NOMO-1 treated with dmso at 0.1 percent for 144 hours (cell line): ENCODE data around the gene FAM107B.

Experiments used
- DNase-seq: peaks from one replicate; lab custom pipeline; 2025; ENCODE audit not compliant: unreplicated experiment; lab: John Stamatoyannopoulos, UW

FAM107B gene

DNA sequence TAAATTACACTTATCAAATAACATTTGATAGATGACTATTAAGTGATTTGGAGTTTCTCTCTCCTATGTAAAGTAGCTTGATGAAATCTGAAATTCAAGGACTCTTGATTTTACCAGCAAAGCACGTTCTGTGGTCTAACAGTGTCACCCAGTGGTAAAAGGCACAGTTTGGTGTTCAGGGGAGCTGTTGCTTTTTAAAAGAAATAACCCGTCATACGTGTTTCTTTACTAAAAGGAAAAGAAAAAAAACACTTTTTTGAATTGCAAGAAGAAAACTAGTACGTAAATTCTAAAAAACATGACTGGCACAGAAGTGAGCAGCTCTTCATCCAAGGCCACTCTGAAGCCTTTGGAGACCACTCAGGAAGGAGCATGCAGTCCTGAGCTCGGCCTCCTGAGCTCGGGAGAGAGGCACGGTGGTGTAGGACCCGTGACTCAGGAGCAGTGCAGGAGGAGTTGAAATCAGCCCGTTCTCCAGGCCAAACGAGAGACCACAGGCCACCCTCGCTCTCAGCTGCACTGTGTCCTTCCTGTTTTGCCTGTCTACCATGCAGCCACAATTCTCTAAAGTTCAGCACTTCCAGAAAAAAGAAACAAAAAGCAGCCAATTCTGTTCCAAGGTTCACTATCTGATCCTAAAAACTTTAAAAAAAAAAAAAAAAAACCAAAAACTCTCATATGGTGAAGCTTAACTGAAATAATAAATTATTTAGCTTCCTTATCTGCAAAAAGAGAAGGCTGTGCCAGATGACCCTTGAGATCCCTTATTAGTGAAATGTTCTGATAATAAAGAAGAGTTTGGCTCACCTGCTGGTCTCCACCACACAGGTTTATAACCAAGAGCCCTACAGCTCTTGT lies 231.4 kb downstream of the FAM107B start:
- no peak for DNase-seq

GRCh38 chr10:14541379-14541778 lies 233.3 kb downstream of the FAM107B start:
- no peak for DNase-seq

DNA sequence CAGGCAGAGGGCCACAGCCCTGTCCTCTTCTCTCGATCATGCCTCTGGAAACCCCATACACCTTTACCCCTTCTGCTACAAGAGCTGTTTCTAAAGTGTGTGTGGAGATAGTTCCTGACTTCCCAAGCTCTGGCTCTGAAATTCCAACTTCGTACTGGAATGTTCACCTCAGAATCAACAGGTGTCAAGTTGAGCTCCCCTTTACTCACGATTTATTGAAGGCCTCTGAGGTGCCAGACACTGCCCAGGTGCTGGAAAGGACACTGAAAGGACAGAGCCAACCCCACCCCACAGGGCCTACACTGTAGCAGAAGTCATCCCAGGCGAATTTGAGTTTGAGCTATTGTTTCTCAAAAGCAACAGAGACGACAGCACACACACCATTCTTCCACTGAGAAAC lies 234.1 kb downstream of the FAM107B start:
- DNase-seq: no peak

DNA sequence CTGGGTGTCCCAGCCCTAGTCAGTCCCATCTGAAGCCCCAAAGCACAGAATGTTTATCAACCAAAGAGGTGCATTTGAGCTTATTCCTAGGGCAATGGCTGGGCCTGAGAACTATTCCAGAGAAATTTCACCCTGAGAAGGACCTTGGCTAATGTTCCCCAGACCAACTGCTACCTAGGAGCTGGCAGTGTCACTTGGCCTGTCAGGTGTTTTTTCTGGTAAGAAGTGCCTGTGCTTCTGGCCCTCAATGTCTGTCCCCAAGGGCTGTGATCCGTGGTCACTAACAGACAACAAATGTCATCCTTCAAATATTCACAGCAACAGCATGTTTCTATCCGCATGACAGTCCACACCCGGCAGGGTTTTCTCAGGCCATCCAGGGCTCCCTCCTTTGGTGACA lies 234.6 kb downstream of the FAM107B start:
- DNase-seq: no peak

GRCh38 chr10:14539176-14539575 lies 235.5 kb downstream of the FAM107B start:
- no peak for DNase-seq

DNA sequence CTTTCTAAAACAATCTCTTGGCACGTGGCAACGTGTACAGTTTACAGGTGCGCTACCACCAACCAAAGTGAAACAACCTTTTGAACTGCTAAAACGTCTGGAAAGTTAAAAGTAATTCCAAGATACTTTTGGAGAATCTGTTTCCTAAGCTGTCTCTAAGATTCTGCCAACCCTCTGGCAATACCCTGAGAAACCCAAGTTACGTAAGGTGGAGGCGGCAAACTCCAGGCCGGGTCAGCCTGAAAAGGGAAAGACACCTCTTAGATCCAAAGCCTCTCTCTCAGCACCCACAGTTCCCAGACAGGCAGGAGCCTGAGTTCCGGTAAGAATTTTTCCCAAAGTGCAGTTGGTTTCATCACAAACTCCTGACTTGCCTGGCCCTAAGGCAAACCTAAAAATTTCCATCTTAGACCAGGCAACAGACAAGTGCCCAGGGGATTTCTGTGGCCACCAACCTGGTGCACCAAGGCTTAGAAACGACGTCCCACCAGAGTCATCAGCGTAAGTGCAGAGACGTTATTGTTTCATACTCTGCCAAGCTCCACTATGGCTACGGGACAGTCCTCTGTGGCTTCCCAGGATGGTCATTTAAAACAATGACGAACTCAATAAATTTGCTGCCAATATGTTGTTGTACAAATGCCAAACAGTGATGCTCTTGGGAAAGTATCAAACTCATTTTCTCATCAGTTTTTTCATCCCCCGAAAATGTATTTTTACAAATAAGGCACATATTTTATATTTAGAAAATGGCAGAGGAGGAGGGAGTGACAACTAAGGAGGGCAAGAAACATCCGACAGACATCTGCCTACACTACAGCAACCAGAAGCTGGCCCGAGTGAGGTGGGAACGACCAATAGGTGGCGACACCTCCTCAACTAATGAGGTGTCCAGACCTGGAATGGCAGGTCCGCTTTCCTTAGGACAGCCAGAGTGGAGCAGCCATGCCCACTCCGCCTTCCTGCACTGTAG lies 238.2 kb downstream of the FAM107B start:
- no peak for DNase-seq

- DNase-seq: no peak
These were observed 239.1 kb downstream of the FAM107B start for GRCh38 chr10:14535457-14536130.

- DNase-seq: no peak
These were observed 240.5 kb downstream of the FAM107B start for GRCh38 chr10:14534152-14534551.

DNA sequence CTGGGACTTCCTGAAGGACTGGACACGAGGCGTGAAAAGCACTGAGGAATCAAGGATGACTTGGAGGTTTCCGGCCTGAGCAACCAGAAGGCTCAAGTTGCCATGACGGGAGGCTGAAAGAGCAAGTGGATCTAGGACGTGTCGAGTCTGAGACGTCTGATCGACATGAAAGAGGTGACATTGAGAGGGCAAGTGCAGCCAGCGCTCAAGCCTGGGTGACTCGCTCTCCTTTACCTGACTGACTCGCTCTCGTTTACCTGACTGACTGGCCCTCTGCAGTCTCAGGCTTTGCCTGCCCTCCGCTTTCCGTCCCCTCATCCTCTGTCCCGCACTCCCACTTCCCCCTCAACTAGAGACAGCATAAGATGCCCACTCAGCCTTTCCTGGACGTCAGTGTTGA lies 241.4 kb downstream of the FAM107B start:
- no peak for DNase-seq

- no peak for DNase-seq
These were observed 242.0 kb downstream of the FAM107B start for GRCh38 chr10:14532473-14533251.

DNA sequence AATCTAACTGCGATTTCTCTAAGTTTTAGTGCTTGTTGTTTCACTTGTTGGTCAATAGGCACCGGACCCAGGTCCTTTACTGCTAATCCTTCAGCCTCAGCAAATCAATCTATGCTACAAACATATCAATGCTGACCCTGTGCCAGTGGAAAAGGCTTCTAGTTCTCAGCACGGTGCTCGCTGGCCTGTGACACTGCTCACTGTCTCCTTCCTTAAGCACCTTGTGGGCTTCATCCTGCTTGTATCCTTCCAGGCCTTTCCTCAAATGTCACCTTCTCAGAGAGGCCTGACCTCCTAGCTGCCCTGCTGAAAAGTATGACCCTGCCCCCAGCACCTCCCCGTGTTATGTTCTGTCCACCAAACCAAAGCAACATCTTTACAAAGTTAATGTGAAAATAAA lies 242.7 kb downstream of the FAM107B start:
- DNase-seq: no peak

DNA sequence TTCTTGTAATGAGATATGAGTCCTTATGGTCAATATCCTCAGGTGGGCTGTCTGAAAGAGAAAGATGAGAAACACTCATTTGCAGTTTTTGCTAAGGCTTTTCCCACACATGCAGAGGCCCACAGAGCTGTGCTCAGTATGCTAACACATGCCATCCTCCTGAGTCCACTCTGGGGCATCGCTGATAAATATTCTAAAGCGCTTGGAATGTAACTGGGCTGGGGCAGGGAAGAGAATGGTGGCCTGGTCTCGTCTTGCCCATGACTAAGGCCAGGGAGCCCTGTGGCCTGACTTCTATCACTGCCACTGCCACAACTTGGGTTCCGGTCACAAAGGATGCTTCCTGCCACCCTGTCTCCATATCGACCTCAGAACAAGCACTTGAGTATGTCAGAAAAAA lies 244.2 kb downstream of the FAM107B start:
- no peak for DNase-seq

DNA sequence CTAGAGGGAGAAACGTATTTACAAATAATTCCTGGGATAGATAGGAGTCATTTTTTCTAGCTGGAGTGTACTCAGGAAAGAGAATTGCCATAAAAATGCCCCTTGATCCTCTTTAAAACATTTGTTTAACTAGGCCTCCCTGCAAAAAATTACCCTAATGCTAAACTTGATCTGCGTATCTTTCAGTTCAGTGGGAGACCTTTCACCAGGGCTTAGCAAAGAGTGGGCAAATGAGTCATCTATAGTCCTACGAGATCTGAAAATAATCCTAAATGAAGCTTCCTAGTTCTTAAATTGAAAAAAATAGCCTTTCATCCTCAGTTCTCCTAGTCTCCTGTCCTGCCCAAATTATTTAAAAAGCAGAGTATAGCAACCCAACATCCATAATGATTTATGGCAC lies 245.3 kb downstream of the FAM107B start:
- DNase-seq: no peak

DNA sequence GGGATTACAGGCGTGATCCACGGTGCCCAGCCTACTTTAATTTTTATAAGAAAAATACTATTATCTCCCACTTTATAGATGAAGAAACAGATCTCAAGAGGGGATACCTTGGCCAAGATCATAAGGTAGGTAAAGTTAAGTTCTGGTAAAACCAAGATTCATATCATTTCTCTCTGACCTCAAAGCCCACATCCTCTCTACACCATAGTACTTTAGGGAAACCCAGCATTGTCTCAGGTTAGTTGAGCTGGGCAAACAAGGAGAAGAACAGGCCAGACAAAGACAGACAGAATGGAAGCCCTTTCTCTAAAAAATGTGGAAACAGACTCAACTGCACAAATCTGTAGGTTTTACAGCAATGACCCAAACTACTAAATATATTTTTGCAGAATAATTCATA lies 246.2 kb downstream of the FAM107B start:
- no peak for DNase-seq

DNA sequence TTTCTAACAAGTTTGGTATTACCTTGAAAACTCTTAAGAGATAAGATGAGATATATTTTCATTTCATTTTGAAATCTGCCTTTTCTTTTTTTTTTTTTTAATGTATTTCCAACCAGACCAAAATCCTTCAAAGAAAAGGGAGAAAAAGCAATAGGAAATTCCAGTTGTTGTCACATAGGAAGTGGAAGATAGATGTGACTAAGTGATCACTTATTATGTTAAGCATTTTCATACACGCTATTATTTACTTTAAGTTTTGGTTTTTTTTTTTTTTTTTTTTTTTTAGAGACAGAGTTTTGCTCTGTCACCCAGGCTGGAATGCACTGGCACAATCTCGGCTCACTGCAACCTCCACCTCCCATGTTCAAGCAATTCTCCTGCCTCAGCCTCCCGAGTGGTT lies 246.8 kb downstream of the FAM107B start:
- DNase-seq: no peak

DNA sequence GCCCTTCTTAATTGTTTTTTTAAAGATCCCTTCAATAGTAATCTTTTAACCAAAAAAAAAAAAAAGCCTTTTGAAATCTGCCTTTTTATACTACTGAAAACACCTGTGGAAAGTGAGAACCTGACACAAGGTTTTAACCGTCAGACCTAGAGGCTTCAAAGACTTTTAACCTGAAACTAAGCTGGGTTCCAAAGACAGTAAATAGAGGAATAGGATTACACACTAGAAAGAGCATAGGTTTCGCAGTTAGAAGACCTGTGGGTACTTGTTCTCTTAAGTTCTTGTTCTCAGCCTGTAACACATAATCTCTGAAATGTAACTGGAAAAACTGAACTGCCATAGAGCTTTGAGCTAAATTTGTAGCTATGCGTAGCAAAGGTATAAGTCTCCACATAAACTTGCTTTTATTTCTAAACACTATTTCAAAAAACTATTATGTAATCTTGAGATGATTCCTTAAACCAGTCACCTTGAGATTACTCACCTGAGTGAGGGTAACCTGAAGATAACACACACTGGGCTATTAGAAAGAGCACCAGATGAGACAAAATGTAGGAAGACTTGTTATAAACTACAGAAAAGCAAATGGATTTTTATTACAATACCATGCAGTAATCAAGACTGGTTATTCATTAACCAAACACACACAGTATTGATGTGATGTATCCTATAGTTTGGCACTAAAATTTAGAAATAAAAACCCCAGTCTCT lies 247.4 kb downstream of the FAM107B start:
- DNase-seq: no peak

DNA sequence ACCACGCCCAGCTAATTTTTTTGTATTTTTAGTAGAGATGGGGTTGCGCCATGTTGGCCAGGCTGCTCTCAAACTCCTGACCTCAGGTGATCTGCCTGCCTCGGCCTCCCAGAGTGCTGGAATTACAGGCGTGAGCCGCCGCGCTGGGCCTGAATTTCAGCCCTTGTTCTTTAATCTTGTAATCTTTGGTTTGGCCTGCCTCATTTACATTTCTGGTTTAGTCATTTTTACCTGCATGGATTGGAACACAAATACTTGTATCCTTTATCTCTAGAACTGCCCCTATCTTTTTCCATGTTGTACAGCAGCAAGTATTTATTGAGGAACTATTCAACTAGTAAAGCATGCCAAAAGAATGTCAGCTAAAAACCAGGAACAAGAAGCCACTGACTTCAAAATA lies 248.4 kb downstream of the FAM107B start:
- DNase-seq: no peak

DNA sequence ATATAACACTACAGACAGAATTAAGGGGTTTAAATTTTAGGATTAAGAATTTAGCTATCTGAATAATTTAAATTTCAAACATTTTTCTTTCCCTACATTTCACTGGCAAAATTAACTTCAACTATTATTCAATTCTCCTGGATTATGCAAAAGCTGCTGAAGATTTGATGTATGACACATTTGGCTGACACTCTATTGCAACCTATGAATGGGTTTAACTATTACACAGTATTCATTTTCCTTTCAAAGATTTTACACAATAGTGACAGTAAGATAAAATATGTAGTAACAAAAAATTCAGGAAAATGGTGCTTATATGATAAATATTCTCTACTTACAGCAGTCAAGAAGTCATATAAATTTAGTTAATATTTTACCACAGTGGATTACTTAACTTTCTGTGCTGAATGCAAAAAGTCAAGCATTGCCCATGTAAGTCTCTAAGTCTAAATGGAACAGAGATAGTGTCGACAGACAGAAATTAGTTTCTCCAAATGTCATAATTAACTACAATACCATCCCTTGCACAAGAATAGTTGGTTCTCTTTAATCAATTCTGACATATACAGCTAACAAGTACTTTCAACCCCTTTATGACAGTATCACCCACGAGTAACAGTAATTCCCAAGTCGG lies 249.9 kb downstream of the FAM107B start:
- DNase-seq: no peak

- no peak for DNase-seq
These were observed 251.4 kb downstream of the FAM107B start for GRCh38 chr10:14523286-14523685.

GRCh38 chr10:14519785-14520184 lies 254.9 kb downstream of the FAM107B start:
- no peak for DNase-seq
